Stimulated activated CD4-positive, alpha-beta T cell treated with anti-CD3 and anti-CD28 coated beads, Interleukin-12 subunit alpha, Interleukin-12 subunit beta, amount 100 ng/mL, for 4 hours (primary cell): ENCODE measurements around the gene PCDHGB1.
A peak's percentile ranks its signal among the peaks of the same experiment; 100 is the strongest.
"Not testable (repeated sequence)": the region's sequence is repeated elsewhere in the genome, so short reads cannot be mapped to it uniquely, and the experiment has no call there.

ENCODE experiments used
- DNase-seq: peaks from one replicate; pipeline ENCODE4 v3.0.0-alpha.2; 2020

The PCDHGB1 gene

GRCh38 chr5:141349917-141350619 is at the start of gene PCDHGB1:
Gene PCDHGB1, plus strand, starts transcription at chr5:141350099. Its CDS starts 162 bp downstream, at chr5:141350261.
- DNase-seq = no peak

GRCh38 chr5:141303756-141304155 is 46.1 kb upstream of the PCDHGB1 start, which contains the start of gene SLC25A2:
Gene SLC25A2, minus strand, starts transcription at chr5:141304049. Its CDS starts 184 bp downstream, at chr5:141303865.
- no peak for DNase-seq

- no peak for DNase-seq
Measured at GRCh38 chr5:141306630-141307029, 43.3 kb upstream of the PCDHGB1 start.

- DNase-seq = no peak
Measured at GRCh38 chr5:141313711-141314110, 36.2 kb upstream of the PCDHGB1 start.

GRCh38 chr5:141316963-141317362 is 32.9 kb upstream of the PCDHGB1 start:
- DNase-seq = not testable (repeated sequence)

- DNase-seq = no peak
Measured at GRCh38 chr5:141319202-141319601, 30.7 kb upstream of the PCDHGB1 start.

GRCh38 chr5:141319699-141320098 is 30.2 kb upstream of the PCDHGB1 start:
- DNase-seq = no peak

GRCh38 chr5:141320225-141321169 is 29.4 kb upstream of the PCDHGB1 start, which contains the start of gene TAF7:
Gene TAF7, minus strand, starts transcription at chr5:141320784. Its CDS starts 740 bp downstream, at chr5:141320044.
- DNase-seq = peak; percentile 89

GRCh38 chr5:141322261-141322660 is 27.6 kb upstream of the PCDHGB1 start:
- no peak for DNase-seq

- peak; percentile 60 for DNase-seq
Measured at GRCh38 chr5:141326088-141326854, 23.6 kb upstream of the PCDHGB1 start.

- no peak for DNase-seq
Measured at GRCh38 chr5:141328231-141328630, 21.7 kb upstream of the PCDHGB1 start.

- DNase-seq = no peak
Measured at GRCh38 chr5:141330299-141331080, 19.4 kb upstream of the PCDHGB1 start, which contains the start of gene PCDHGA1. Gene PCDHGA1, plus strand, starts transcription at chr5:141330514.

GRCh38 chr5:141332571-141332970 is 17.3 kb upstream of the PCDHGB1 start:
- DNase-seq = not testable (repeated sequence)

GRCh38 chr5:141338538-141339306 is 11.2 kb upstream of the PCDHGB1 start, which contains the start of gene PCDHGA2:
Gene PCDHGA2, plus strand, starts transcription at chr5:141338760.
- no peak for DNase-seq

- not testable (repeated sequence) for DNase-seq
Measured at GRCh38 chr5:141340781-141341354, 9.0 kb upstream of the PCDHGB1 start.

- no peak for DNase-seq
Measured at GRCh38 chr5:141342773-141343172, 7.1 kb upstream of the PCDHGB1 start.

GRCh38 chr5:141343242-141343952 is 6.5 kb upstream of the PCDHGB1 start, which contains the start of gene PCDHGA3:
Gene PCDHGA3, plus strand, starts transcription at chr5:141343829. Its CDS starts 205 bp downstream, at chr5:141344034.
- no peak for DNase-seq

GRCh38 chr5:141343953-141344463 is 5.9 kb upstream of the PCDHGB1 start:
- DNase-seq = no peak

GRCh38 chr5:141345327-141345726 is 4.6 kb upstream of the PCDHGB1 start:
- no peak for DNase-seq
